GM12878 (cell line): ENCODE data around the gene FOXP1. TPM values are rescaled to one million over a fixed set of nuclear protein-coding genes. Genes with fewer than 3 reads are reported as not detected.
A peak's percentile ranks its signal among the peaks of the same experiment; 100 is the strongest.

Experiments
- ATF2 ChIP-seq: IDR thresholded peaks from 2 replicates; pipeline ENCODE4 v1.6.1; 2012; ENCODE audit warnings: low read length, inconsistent platforms
- BMI1 ChIP-seq: fragments of 450-650 bp; IDR thresholded peaks from 2 replicates; pipeline ENCODE4 v1.6.1; 2016; ENCODE audit warnings: mild to moderate bottlenecking, moderate library complexity, borderline replicate concordance
- BRCA1 ChIP-seq: IDR thresholded peaks from 2 replicates; pipeline ENCODE4 v1.6.1; 2011; ENCODE audit warnings: low read depth, low read length, improper control_type of control experiment
- CBFB ChIP-seq: IDR thresholded peaks from 2 replicates; pipeline ENCODE4 v1.6.1; 2016; ENCODE audit warnings: antibody characterized with exemption, low read depth
- CEBPB ChIP-seq, 2 experiments: fragments of 150-350 bp in 1 of 2; IDR thresholded peaks; 2 replicates each; pipeline ENCODE4 v1.6.1; 2012 to 2014; ENCODE audit warnings: low read depth in 2 of 2, low read length in 2 of 2, borderline replicate concordance in 1 of 2, inconsistent platforms in 1 of 2
- CHD1 ChIP-seq: IDR thresholded peaks from 2 replicates; pipeline ENCODE4 v1.6.1; 2012; ENCODE audit warnings: low read depth, low read length, improper control_type of control experiment
- ESRRA ChIP-seq: IDR thresholded peaks from 2 replicates; pipeline ENCODE4 v1.6.1; 2012; ENCODE audit warnings: mild to moderate bottlenecking, low read length, improper control_type of control experiment
- KAT2A ChIP-seq: conservative IDR thresholded peaks from 2 replicates; pipeline ENCODE4 v1.6.1; 2011; ENCODE audit warnings: low read depth, low read length; ENCODE audit not compliant: control insufficient read depth
- NFYA ChIP-seq: IDR thresholded peaks from 2 replicates; pipeline ENCODE4 v1.6.1; 2011; ENCODE audit warnings: low read depth, mild to moderate bottlenecking, low read length, improper control_type of control experiment, borderline replicate concordance
- NFYB ChIP-seq: IDR thresholded peaks from 2 replicates; pipeline ENCODE4 v1.6.1; 2011; ENCODE audit warnings: low read depth, mild to moderate bottlenecking, low read length, improper control_type of control experiment, moderate library complexity; ENCODE audit not compliant: insufficient read depth
- NR2C1 ChIP-seq: fragments of 450-650 bp; IDR thresholded peaks from 2 replicates; pipeline ENCODE4 v1.6.1; 2017; ENCODE audit warnings: antibody characterized with exemption, mild to moderate bottlenecking, moderate library complexity
- NRF1 ChIP-seq: conservative IDR thresholded peaks from 2 replicates; pipeline ENCODE4 v1.6.1; 2011; ENCODE audit warnings: mild to moderate bottlenecking, low read depth, low read length, improper control_type of control experiment
- RAD51 ChIP-seq: fragments of 450-650 bp; IDR thresholded peaks from 2 replicates; pipeline ENCODE4 v1.6.1; 2016; ENCODE audit warnings: moderate library complexity, mild to moderate bottlenecking, inconsistent platforms
- RB1 ChIP-seq: fragments of 450-650 bp; formaldehyde crosslinking; IDR thresholded peaks from 2 replicates; pipeline ENCODE4 v1.6.1; 2017; ENCODE audit warnings: mild to moderate bottlenecking, borderline replicate concordance
- RELA ChIP-seq: fragments of 450-650 bp; IDR thresholded peaks from 2 replicates; pipeline ENCODE4 v1.8.0; 2014; ENCODE audit warnings: borderline replicate concordance; ENCODE audit not compliant: partially characterized antibody
- STAT1 ChIP-seq: fragments of 450-650 bp; conservative IDR thresholded peaks from 2 replicates; pipeline ENCODE4 v1.6.1; 2014; ENCODE audit warnings: antibody characterized with exemption, mild to moderate bottlenecking
- polyA plus RNA-seq, 11 experiments: library from polyadenylated mRNA; depleted of rRNA in 4 of 11; unstranded in 6 of 11; stranded (reverse) in 5 of 11; fragments of >200 nt; fragmentation: Nextera tagmentation in 4 of 11; fragmentation: Illumina TruSeq in 1 of 11; extraction: Ambion mirVana in 4 of 11; extraction: Trizol in 1 of 11; gene quantifications; 1 replicate in 1 of 11; 2 replicates in 10 of 11; pipeline versions ENCODE4 v1.2.1 to v1.2.3, GENCODE V29; 2011 to 2016; ENCODE audit warnings: inconsistent platforms in 2 of 11, missing spikeins in 2 of 11, low read depth in 1 of 11
- total RNA-seq, 4 experiments: library from RNA; depleted of rRNA in 3 of 4; stranded (reverse); fragments of >200 nt in 3 of 4; fragmentation: Illumina TruSeq in 1 of 4; extraction: Trizol in 1 of 4; gene quantifications; 2 replicates each; pipeline versions ENCODE4 v1.2.1 to v1.2.3, GENCODE V29; 2013 to 2021
- TF ChIP-seq, protein P1 (sequence below): fragments of 450-650 bp; IDR thresholded peaks from 2 replicates; pipeline ENCODE4 v1.6.1; 2018; ENCODE audit warnings: borderline replicate concordance, mild to moderate bottlenecking; ENCODE audit not compliant: partially characterized antibody
- TF ChIP-seq, protein P2 (sequence below): fragments of 450-650 bp; IDR thresholded peaks from 2 replicates; pipeline ENCODE4 v1.6.1; 2017; ENCODE audit warnings: mild to moderate bottlenecking, moderate library complexity

The FOXP1 gene
- total and polyA plus RNA-seq, 10 of the 15 experiments (the other 5 are each of a cell fraction or from before 2014, with no cell fraction given): 0.05 to 1.6 (median 0.20) TPM; not detected in 1

DNA sequence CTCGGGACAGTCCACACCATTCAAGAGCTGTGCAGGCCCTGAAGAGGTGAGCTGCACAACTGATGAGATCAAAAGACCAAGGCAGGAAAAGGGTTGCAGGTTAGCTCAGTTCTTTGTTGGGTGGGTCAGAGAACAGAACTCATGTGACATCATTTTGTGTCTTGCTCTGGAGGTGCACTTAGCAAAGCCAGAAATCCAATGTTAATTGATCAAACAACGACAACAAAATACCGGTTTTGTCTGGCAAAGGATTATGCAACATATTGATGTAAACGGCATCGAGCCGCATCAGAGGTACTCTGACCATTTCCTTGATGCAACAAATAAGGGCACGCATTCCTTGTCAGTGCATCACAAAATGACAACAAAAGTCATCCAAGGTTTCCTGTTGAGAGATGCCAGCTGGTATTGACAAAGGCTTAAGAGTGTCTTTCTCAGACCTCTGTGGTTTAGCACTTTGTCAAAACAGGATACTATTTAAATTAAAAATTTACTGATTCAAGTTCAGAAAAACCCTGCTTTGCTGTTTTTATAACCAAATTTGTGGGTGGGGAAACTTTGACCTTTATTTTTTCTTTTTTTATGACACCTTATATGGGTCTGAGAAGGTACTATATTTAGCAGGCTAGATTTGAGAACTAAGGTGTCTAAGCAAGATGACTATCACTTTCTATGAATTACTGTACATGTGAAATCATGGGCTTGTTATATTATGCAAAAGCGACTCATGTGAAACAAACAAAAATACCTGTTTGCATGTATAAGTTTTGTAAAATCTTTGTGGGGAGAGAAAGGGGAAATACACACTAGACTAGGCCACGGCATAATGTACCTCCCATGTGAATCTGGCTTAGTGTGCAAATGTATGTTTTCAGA, 496.1 kb downstream of the FOXP1 start (continued):
- TF ChIP-seq NR2C1 (no peak), STAT1 (no peak), RAD51 (no peak), CEBPB (IDR thresholded peaks at IDR 0.05; ENCODE audit: borderline replicate concordance in 1 of 2, low read depth in 2 of 2, low read length in 2 of 2) (peak; percentile 36 to 58; a peak in 1 of 4 replicates), RELA (no peak), BMI1 (peak; percentile 28; the same call in 1 of the 2 replicates), ATF2 (peak; percentile 99), CHD1 (no peak), NFYA (no peak), CBFB (peak; percentile 56; the same call in 1 of the 2 replicates), RB1 (no peak), NRF1 (no peak), NFYB (no peak), KAT2A (no peak), BRCA1 (no peak), ESRRA (no peak)
- TF ChIP-seq, protein P1, sequence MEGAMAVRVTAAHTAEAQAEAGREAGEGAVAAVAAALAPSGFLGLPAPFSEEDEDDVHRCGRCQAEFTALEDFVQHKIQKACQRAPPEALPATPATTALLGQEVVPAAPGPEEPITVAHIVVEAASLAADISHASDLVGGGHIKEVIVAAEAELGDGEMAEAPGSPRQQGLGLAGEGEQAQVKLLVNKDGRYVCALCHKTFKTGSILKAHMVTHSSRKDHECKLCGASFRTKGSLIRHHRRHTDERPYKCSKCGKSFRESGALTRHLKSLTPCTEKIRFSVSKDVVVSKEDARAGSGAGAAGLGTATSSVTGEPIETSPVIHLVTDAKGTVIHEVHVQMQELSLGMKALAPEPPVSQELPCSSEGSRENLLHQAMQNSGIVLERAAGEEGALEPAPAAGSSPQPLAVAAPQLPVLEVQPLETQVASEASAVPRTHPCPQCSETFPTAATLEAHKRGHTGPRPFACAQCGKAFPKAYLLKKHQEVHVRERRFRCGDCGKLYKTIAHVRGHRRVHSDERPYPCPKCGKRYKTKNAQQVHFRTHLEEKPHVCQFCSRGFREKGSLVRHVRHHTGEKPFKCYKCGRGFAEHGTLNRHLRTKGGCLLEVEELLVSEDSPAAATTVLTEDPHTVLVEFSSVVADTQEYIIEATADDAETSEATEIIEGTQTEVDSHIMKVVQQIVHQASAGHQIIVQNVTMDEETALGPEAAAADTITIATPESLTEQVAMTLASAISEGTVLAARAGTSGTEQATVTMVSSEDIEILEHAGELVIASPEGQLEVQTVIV: no peak
- TF ChIP-seq, protein P2, sequence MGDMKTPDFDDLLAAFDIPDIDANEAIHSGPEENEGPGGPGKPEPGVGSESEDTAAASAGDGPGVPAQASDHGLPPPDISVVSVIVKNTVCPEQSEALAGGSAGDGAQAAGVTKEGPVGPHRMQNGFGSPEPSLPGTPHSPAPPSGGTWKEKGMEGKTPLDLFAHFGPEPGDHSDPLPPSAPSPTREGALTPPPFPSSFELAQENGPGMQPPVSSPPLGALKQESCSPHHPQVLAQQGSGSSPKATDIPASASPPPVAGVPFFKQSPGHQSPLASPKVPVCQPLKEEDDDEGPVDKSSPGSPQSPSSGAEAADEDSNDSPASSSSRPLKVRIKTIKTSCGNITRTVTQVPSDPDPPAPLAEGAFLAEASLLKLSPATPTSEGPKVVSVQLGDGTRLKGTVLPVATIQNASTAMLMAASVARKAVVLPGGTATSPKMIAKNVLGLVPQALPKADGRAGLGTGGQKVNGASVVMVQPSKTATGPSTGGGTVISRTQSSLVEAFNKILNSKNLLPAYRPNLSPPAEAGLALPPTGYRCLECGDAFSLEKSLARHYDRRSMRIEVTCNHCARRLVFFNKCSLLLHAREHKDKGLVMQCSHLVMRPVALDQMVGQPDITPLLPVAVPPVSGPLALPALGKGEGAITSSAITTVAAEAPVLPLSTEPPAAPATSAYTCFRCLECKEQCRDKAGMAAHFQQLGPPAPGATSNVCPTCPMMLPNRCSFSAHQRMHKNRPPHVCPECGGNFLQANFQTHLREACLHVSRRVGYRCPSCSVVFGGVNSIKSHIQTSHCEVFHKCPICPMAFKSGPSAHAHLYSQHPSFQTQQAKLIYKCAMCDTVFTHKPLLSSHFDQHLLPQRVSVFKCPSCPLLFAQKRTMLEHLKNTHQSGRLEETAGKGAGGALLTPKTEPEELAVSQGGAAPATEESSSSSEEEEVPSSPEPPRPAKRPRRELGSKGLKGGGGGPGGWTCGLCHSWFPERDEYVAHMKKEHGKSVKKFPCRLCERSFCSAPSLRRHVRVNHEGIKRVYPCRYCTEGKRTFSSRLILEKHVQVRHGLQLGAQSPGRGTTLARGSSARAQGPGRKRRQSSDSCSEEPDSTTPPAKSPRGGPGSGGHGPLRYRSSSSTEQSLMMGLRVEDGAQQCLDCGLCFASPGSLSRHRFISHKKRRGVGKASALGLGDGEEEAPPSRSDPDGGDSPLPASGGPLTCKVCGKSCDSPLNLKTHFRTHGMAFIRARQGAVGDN: no peak
